Choroid plexus epithelial cell (primary cell): ENCODE data around the gene MKRN2OS.

ENCODE experiments used
- DNase-seq: peaks from one replicate; pipeline ENCODE4 v3.0.0-alpha.2; 2010; ENCODE audit warnings: low read depth
- H3K4me3 ChIP-seq: 2 replicates; pipeline ENCODE4 v1.5.1; 2011; ENCODE audit warnings: low read depth, mild to moderate bottlenecking, control low read depth, low read length, moderate library complexity
- CTCF ChIP-seq: conservative IDR thresholded peaks from 2 replicates; pipeline ENCODE4 v1.5.1; 2011; ENCODE audit warnings: low read depth, mild to moderate bottlenecking, control low read depth, inconsistent platforms, low read length, moderate library complexity

The MKRN2OS gene

GRCh38 chr3:12495749-12496452, 49.4 kb downstream of the MKRN2OS start:
- no peak overlapping the region for H3K4me3 ChIP-seq
- no peak for DNase-seq
- peak; percentile 30 for TF ChIP-seq CTCF

GRCh38 chr3:12490547-12490946, 54.8 kb downstream of the MKRN2OS start:
- no peak for DNase-seq
- no peak for TF ChIP-seq CTCF

GRCh38 chr3:12489832-12490231, 55.5 kb downstream of the MKRN2OS start:
- no peak for TF ChIP-seq CTCF
- peak; percentile 33 for DNase-seq
- H3K4me3 ChIP-seq = no peak overlapping the region

More at GRCh38 chr3:12490547-12490946, 54.8 kb downstream of the MKRN2OS start:
- H3K4me3 ChIP-seq = no peak overlapping the region
